ENCODE results near the gene PRDM16. TPM values are rescaled to one million over a fixed set of nuclear protein-coding genes. Genes with fewer than 3 reads are reported as not detected.
A peak's percentile ranks its signal among the peaks of the same experiment; 100 is the strongest.

Gene PRDM16
- total and polyA plus RNA-seq, 2 of the 13 experiments (the other 11 are each of a cell fraction or from before 2014, with no cell fraction given) = 0.15 to 0.81 TPM

- TF ChIP-seq, protein P1, sequence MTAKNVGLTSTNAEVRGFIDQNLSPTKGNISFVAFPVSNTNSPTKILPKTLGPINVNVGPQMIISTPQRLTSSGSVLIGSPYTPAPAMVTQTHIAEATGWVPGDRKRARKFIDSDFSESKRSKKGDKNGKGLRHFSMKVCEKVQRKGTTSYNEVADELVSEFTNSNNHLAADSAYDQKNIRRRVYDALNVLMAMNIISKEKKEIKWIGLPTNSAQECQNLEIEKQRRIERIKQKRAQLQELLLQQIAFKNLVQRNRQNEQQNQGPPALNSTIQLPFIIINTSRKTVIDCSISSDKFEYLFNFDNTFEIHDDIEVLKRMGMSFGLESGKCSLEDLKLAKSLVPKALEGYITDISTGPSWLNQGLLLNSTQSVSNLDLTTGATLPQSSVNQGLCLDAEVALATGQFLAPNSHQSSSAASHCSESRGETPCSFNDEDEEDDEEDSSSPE (CRISPR knock-in tag; IDR thresholded peaks at IDR 0.05) = peak; percentile 72
- peak; percentile 67 for TF ChIP-seq NCOA2 (CRISPR knock-in tag; IDR thresholded peaks at IDR 0.05)
- peak; percentile 46 for TF ChIP-seq ZNF883 (CRISPR knock-in tag; IDR thresholded peaks at IDR 0.05; ENCODE audit: not compliant biosample characterization)
- peak in 1 of 2 experiments; percentile 56; a peak in 2 of 4 replicates for TF ChIP-seq POLR2A (IDR thresholded peaks at IDR 0.05; ENCODE audit: insufficient read depth in 1 of 2, low read depth in 2 of 2, low read length in 2 of 2)
- TF ChIP-seq, protein P2, sequence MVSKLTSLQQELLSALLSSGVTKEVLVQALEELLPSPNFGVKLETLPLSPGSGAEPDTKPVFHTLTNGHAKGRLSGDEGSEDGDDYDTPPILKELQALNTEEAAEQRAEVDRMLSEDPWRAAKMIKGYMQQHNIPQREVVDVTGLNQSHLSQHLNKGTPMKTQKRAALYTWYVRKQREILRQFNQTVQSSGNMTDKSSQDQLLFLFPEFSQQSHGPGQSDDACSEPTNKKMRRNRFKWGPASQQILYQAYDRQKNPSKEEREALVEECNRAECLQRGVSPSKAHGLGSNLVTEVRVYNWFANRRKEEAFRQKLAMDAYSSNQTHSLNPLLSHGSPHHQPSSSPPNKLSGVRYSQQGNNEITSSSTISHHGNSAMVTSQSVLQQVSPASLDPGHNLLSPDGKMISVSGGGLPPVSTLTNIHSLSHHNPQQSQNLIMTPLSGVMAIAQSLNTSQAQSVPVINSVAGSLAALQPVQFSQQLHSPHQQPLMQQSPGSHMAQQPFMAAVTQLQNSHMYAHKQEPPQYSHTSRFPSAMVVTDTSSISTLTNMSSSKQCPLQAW (CRISPR knock-in tag; IDR thresholded peaks at IDR 0.05) = peak; percentile 78
- TF ChIP-seq FOXC1 (CRISPR knock-in tag; IDR thresholded peaks at IDR 0.05; ENCODE audit: borderline replicate concordance) = no peak
- peak; percentile 97 for TF ChIP-seq ZNF281 (CRISPR knock-in tag; IDR thresholded peaks at IDR 0.05; ENCODE audit: borderline replicate concordance)
- TF ChIP-seq ZNF451 (CRISPR knock-in tag; IDR thresholded peaks at IDR 0.05) = peak; percentile 82
- TF ChIP-seq RBM39 (IDR thresholded peaks at IDR 0.05; ENCODE audit: low read depth, low read length, poor library complexity, severe bottlenecking) = peak; percentile 78
- peak; percentile 37; the same call in 1 of the 2 replicates for TF ChIP-seq ZNF768 (CRISPR knock-in tag; IDR thresholded peaks at IDR 0.05)
- TF ChIP-seq SNAPC4 (CRISPR knock-in tag; IDR thresholded peaks at IDR 0.05) = 0 out of 2 replicates have a peak, but pooled peaks have one; percentile 13
- TF ChIP-seq PHF21A (CRISPR knock-in tag; IDR thresholded peaks at IDR 0.05) = peak; percentile 96
- TF ChIP-seq BORCS8-MEF2B (CRISPR knock-in tag; IDR thresholded peaks at IDR 0.05) = peak; percentile 77; the same call in 1 of the 2 replicates
- TF ChIP-seq, protein P3, sequence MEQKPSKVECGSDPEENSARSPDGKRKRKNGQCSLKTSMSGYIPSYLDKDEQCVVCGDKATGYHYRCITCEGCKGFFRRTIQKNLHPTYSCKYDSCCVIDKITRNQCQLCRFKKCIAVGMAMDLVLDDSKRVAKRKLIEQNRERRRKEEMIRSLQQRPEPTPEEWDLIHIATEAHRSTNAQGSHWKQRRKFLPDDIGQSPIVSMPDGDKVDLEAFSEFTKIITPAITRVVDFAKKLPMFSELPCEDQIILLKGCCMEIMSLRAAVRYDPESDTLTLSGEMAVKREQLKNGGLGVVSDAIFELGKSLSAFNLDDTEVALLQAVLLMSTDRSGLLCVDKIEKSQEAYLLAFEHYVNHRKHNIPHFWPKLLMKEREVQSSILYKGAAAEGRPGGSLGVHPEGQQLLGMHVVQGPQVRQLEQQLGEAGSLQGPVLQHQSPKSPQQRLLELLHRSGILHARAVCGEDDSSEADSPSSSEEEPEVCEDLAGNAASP (CRISPR knock-in tag; IDR thresholded peaks at IDR 0.05; ENCODE audit: borderline replicate concordance) = peak; percentile 95
- TF ChIP-seq ZNF782 (CRISPR knock-in tag; IDR thresholded peaks at IDR 0.05; ENCODE audit: borderline replicate concordance) = no peak; the same call in 1 of the 2 replicates
These were observed 402.5 kb downstream of the PRDM16 start (continued) for GRCh38 chr1:3471356-3472087.
